Pancreas (tissue), 10 donors: ENCODE results near the gene CD99L2. TPM values are rescaled to one million over a fixed set of nuclear protein-coding genes. Genes with fewer than 3 reads are reported as not detected.

Experiments used
- ATAC-seq, 4 donors: fragments of 200-7000 bp; cut with Tn5 transposase; one replicate each; pipeline versions ENCODE4 v1.8.0 to v1.9.1; 2020; ENCODE audit warnings: mild to moderate bottlenecking in 4 of 4, moderate library complexity in 4 of 4
- DNase-seq, 6 donors: peaks; one replicate each; pipeline ENCODE4 v3.0.0-alpha.2; 2020
- FAIRE-seq: peaks from 2 replicates; lab custom pipeline; 2012; peaks lifted over from hg19 to GRCh38; lab: Jason Lieb, UNC
- H3K27ac ChIP-seq, 4 donors: fragments of 200-600 bp; sonication (generic); 1 replicate in 3 of 4; 2 replicates in 1 of 4; pipeline versions ENCODE4 v1.5.0 to v1.8.0; 2020
- H3K27me3 ChIP-seq, 4 donors: fragments of 200-600 bp; one replicate each; pipeline ENCODE4 v1.8.0; 2021
- H3K36me3 ChIP-seq, 3 donors: fragments of 200-600 bp; sonication (generic) in 1 of 3; one replicate each; pipeline versions ENCODE4 v1.5.0 to v1.8.0; 2020 to 2021
- H3K4me1 ChIP-seq, 3 donors: fragments of 200-600 bp; one replicate each; pipeline ENCODE4 v1.8.0; 2021
- H3K4me3 ChIP-seq, 4 donors: fragments of 200-600 bp; sonication (generic) in 2 of 4; one replicate each; pipeline versions ENCODE4 v1.5.0 to v1.8.0; 2020 to 2021
- H3K9me3 ChIP-seq, 4 donors: fragments of 200-600 bp; one replicate each; pipeline ENCODE4 v1.8.0; 2021
- CTCF ChIP-seq, 4 donors: fragments of 200-600 bp; sonication (generic) in 3 of 4; IDR thresholded peaks; one replicate each; pipeline versions ENCODE4 v1.5.0 to v1.8.0; 2021; ENCODE audit warnings: antibody characterized with exemption in 4 of 4
- WGBS, 2 donors: extraction: QIAGEN DNeasy Blood & Tissue Kit; methylation state at CpG; one replicate each; pipeline ENCODE4 v1.1.7; 2013; 5-methylcytosine and 5-hydroxymethylcytosine counted together
- intact Hi-C, 3 donors: fragments of 100-400 bp; cut with DNase I; formaldehyde crosslinking; loops; one replicate each; pipeline versions ENCODE4 v1.11.1 to v1.14.2; 2022
- polyA plus RNA-seq, 2 donors: library from polyadenylated mRNA; stranded (reverse); fragments of 200-250 nt; gene quantifications; one replicate each; pipeline ENCODE4 v1.2.3, GENCODE V29; 2013
- total RNA-seq, 6 donors: library from RNA; stranded (reverse); fragmentation: NEBNext Ultra II Directional in 4 of 6; extraction: Animal tissue kit (Norgen Biotek cat#: 25700) in 4 of 6; gene quantifications; one replicate each; pipeline versions ENCODE4 v1.2.1 to v1.2.4, GENCODE V29; 2021 to 2023
- donor health status: healthy with polysubstance abuse.
- donor health status: DM: no; HTN: no; CAD: no; lungs with moderate emphysema.
- donor health status: DM: no; HTN: no; CAD: no.
- donor health status: control.
- donor health status: control.
- donor health status: Bipolar disorder and iron deficiency.
- donor health status: DM: yes; HTN: yes; CAD: no.
- donor health status: DM: no; HTN: no; CAD: no.
- donor health status: DM: no; HTN: no; CAD: no.
- donor health status: DM: yes; HTN: yes; CAD: no.

The CD99L2 gene
- total and polyA plus RNA-seq, 8 donors: 10.4 to 25.1 (median 16.2) TPM

GRCh38 chrX:150841456-150842197, 56.8 kb downstream of the CD99L2 start:
- Histone ChIP-seq H3K9me3 (no peaks in the 10 kb centered on the region), H3K27ac (no peak overlapping the region), H3K4me3 (no peak overlapping the region), H3K27me3 (no peaks in the 10 kb centered on the region), H3K36me3 (no peaks in the 10 kb centered on the region), H3K4me1 (no peaks in the 10 kb centered on the region)
- DNase-seq (no peak), ATAC-seq (peak; percentile 43 to 78 (median 72)), FAIRE-seq (no peak)
- intact Hi-C loops: no loop called here
- 55% methylated on average over 6 of the region's 6 CpGs for WGBS, 2 donors
- TF ChIP-seq CTCF (IDR thresholded peaks at IDR 0.05): no peak

DNA sequence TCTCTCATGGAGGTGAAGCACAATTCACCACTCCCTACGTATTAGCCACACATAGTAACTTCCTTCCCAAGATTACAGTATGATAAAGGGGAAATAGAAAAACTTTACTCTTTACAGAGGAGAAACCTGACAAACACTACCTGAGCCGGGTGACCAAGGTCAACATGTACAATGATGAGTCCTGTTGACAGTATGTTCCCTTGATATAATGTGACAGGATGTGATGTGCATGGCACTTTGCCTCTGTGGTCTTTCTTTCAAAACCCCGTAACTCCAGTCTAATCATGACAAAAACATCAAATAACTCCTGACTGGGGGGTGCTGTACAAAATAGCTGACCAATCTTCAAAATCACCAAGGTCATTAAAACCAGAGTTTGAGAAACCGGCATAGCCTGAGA, 60.6 kb downstream of the CD99L2 start:
- ATAC-seq: no peak
- intact Hi-C loops: no loop called here

GRCh38 chrX:150834695-150835094, 63.8 kb downstream of the CD99L2 start:
- WGBS, 2 donors: 60 to 94% methylated on average over 1 of the region's 1 CpG
- TF ChIP-seq CTCF (IDR thresholded peaks at IDR 0.05): no peak
- intact Hi-C loops: no loop called here

More for the DNA sequence above, 60.6 kb downstream of the CD99L2 start:
- no peak for TF ChIP-seq CTCF (IDR thresholded peaks at IDR 0.05)
- no peaks in the 10 kb centered on the region for H3K4me1 ChIP-seq
- no peaks in the 10 kb centered on the region for H3K36me3 ChIP-seq
- no peak overlapping the region for H3K4me3 ChIP-seq
- no peaks in the 10 kb centered on the region for H3K9me3 ChIP-seq
- no peak overlapping the region for H3K27ac ChIP-seq
- no peaks in the 10 kb centered on the region for H3K27me3 ChIP-seq
- FAIRE-seq (no peak), DNase-seq (no peak)
- 66 to 70% methylated on average over 4 of the region's 4 CpGs for WGBS, 2 donors

GRCh38 chrX:150833454-150834056, 64.9 kb downstream of the CD99L2 start:
- H3K36me3 ChIP-seq: no peaks in the 10 kb centered on the region
- peak; percentile 5 for FAIRE-seq
- H3K4me1 ChIP-seq: no peaks in the 10 kb centered on the region
- H3K9me3 ChIP-seq: no peaks in the 10 kb centered on the region
- no peak overlapping the region for H3K27ac ChIP-seq
- H3K27me3 ChIP-seq: no peaks in the 10 kb centered on the region
- DNase-seq: no peak
- intact Hi-C loops: no loop called here
- TF ChIP-seq CTCF (IDR thresholded peaks at IDR 0.05): no peak
- WGBS, 2 donors: 29 to 51% methylated on average over 1 of the region's 1 CpG
- no peak overlapping the region for H3K4me3 ChIP-seq
- no peak for ATAC-seq

More at GRCh38 chrX:150834695-150835094, 63.8 kb downstream of the CD99L2 start:
- Histone ChIP-seq H3K4me1 (no peaks in the 10 kb centered on the region), H3K36me3 (no peaks in the 10 kb centered on the region), H3K27me3 (no peaks in the 10 kb centered on the region), H3K27ac (no peak overlapping the region), H3K9me3 (no peaks in the 10 kb centered on the region), H3K4me3 (no peak overlapping the region)
- no peak for DNase-seq
- peak; percentile 23 for FAIRE-seq
- ATAC-seq: no peak

- H3K27me3 ChIP-seq: no peaks in the 10 kb centered on the region
- 6 to 40% methylated on average over 1 of the region's 1 CpG for WGBS, 2 donors
- H3K9me3 ChIP-seq: no peaks in the 10 kb centered on the region
- DNase-seq: no peak
- TF ChIP-seq CTCF (IDR thresholded peaks at IDR 0.05): no peak
- no peaks in the 10 kb centered on the region for H3K4me1 ChIP-seq
- H3K36me3 ChIP-seq: no peaks in the 10 kb centered on the region
- H3K4me3 ChIP-seq: no peak overlapping the region
- intact Hi-C loops: no loop called here
- peak; percentile 80 for FAIRE-seq
- peak in 2 of 4 donors; percentile 38 to 47 for ATAC-seq
- H3K27ac ChIP-seq: peak overlapping the region in 2 of 4 donors; percentile 16 to 23
These were observed 66.6 kb downstream of the CD99L2 start for GRCh38 chrX:150831863-150832262.
